HG02973 (cell line): ENCODE results near the gene PCDHGA3.
A peak's percentile ranks its signal among the peaks of the same experiment; 100 is the strongest.
"Not testable (repeated sequence)": the region's sequence is repeated elsewhere in the genome, so short reads cannot be mapped to it uniquely, and the experiment has no call there.

Experiments
- ATAC-seq: cut with Tn5 transposase; IDR thresholded peaks from one replicate; pipeline ENCODE4 v1.9.1; 2021; ENCODE audit warnings: moderate library complexity; ENCODE audit not compliant: unreplicated experiment

PCDHGA3 gene

GRCh38 chr5:141382469-141383294 lies 39.1 kb downstream of the PCDHGA3 start, which contains the start of gene PCDHGA7:
TSS of gene PCDHGA7 (plus strand) at chr5:141382742. CDS start at chr5:141382900, 158 bp downstream.
- ATAC-seq = peak; percentile 69

- no peak for ATAC-seq
Observed at GRCh38 chr5:141383345-141383744, 39.7 kb downstream of the PCDHGA3 start.

- no peak for ATAC-seq
Observed at GRCh38 chr5:141384471-141385267, 41.0 kb downstream of the PCDHGA3 start.

- ATAC-seq = peak; percentile 89
Observed at GRCh38 chr5:141387557-141388311, 44.1 kb downstream of the PCDHGA3 start, which contains the start of gene PCDHGB4. TSS of gene PCDHGB4 (plus strand) at chr5:141387698. CDS start at chr5:141387885, 187 bp downstream.

- ATAC-seq = no peak
Observed at GRCh38 chr5:141388661-141389060, 45.0 kb downstream of the PCDHGA3 start.

- ATAC-seq = no peak
Observed at GRCh38 chr5:141389153-141390042, 45.8 kb downstream of the PCDHGA3 start.

GRCh38 chr5:141392429-141393198 lies 49.0 kb downstream of the PCDHGA3 start, which contains the start of gene PCDHGA8:
TSS of gene PCDHGA8 (plus strand) at chr5:141392633. CDS start at chr5:141392814, 181 bp downstream.
- ATAC-seq = no peak

GRCh38 chr5:141393267-141393666 lies 49.6 kb downstream of the PCDHGA3 start:
- ATAC-seq = no peak

- not testable (repeated sequence) for ATAC-seq
Observed at GRCh38 chr5:141394401-141395187, 51.0 kb downstream of the PCDHGA3 start.
